Measurements from ENCODE around the gene RPL34. TPM values are rescaled to one million over a fixed set of nuclear protein-coding genes. Genes with fewer than 3 reads are reported as not detected.

RPL34 gene
- polyA plus RNA-seq, 2 of the 4 experiments (the other 2 are of a cell fraction) = 949 to 1,255 TPM

GRCh38 chr4:108650212-108651013 is 30.0 kb downstream of the RPL34 start, which contains the start of gene OSTC (continued):
- peak; percentile 71 for TF ChIP-seq MAX (IDR thresholded peaks at IDR 0.05)

- no peak for FAIRE-seq
Observed at GRCh38 chr4:108651014-108651791, 30.8 kb downstream of the RPL34 start.

GRCh38 chr4:108662629-108663028 is 42.3 kb downstream of the RPL34 start:
- FAIRE-seq (no peak), ATAC-seq (no peak), DNase-seq (ENCODE audit: low read depth in 1 of 2, low spot score in 1 of 2) (no peak)
- TF ChIP-seq POLR2A (IDR thresholded peaks at IDR 0.05; ENCODE audit: low read length) = no peak
- no peak for TF ChIP-seq NPAS2 (CRISPR knock-in tag; IDR thresholded peaks at IDR 0.05; ENCODE audit: borderline replicate concordance)
- no peaks in the 10 kb centered on the region for H3K9me3 ChIP-seq
- no peak overlapping the region for H3K4me3 ChIP-seq
- ChIA-PET POLR2A (no interaction called here), CTCF (no interaction called here)
- H3K4me2 ChIP-seq = no peak overlapping the region
- H3K27ac ChIP-seq = no peak overlapping the region
- H3K4me1 ChIP-seq = no peaks in the 10 kb centered on the region
- WGBS (ENCODE audit: missing lambda C conversion rate) = 80% methylated on average over 3 of the region's 3 CpGs

More at GRCh38 chr4:108651014-108651791, 30.8 kb downstream of the RPL34 start:
- WGBS (ENCODE audit: missing lambda C conversion rate) = 4% methylated on average over 9 of the region's 9 CpGs
- ATAC-seq (peak; percentile 67 to 69; a peak in 4 of 6 replicates), DNase-seq (ENCODE audit: low read depth in 1 of 2, low spot score in 1 of 2) (peak; percentile 7 to 18)
- TF ChIP-seq EHF (CRISPR knock-in tag; IDR thresholded peaks at IDR 0.05) (no peak), FOSL2 (IDR thresholded peaks at IDR 0.05) (no peak), FOSL2 (CRISPR knock-in tag; IDR thresholded peaks at IDR 0.05) (no peak), SREBF2 (IDR thresholded peaks at IDR 0.05) (no peak), RAD21 (conservative IDR thresholded peaks at IDR 0.05 in 1 of 2, IDR thresholded peaks at IDR 0.05 in 1 of 2) (no peak), NFE2L2 (conservative IDR thresholded peaks at IDR 0.05; ENCODE audit: low read length) (no peak), CEBPB (IDR thresholded peaks at IDR 0.05) (no peak)
- H3K4me2 ChIP-seq = peak overlapping the region; percentile 75
- peak overlapping the region; percentile 99 for H3K4me3 ChIP-seq
- POLR2A ChIA-PET = interaction anchor here (1.5 to 1.6 kb wide), 2 partner anchors 13 to 31 kb away, joined by 4 to 17 read pairs; partner anchors contain the start of gene RPL34
- CTCF ChIA-PET = interaction anchor here (0.6 to 1.5 kb wide), 3 partner anchors 13 to 633 kb away, joined by 3 to 9 read pairs (median 3); no protein-coding TSS in a partner anchor
- no peaks in the 10 kb centered on the region for H3K9me3 ChIP-seq
- peak overlapping the region; percentile 90 to 93 for H3K27ac ChIP-seq
- H3K4me1 ChIP-seq = peaks cover 10% of the 10 kb centered on the region; the same call in 1 of the 3 replicates

GRCh38 chr4:108674356-108674977 is 54.1 kb downstream of the RPL34 start:
- Histone ChIP-seq H3K27ac (no peak overlapping the region), H3K4me1 (no peaks in the 10 kb centered on the region), H3K4me2 (no peak overlapping the region), H3K4me3 (no peak overlapping the region), H3K9me3 (no peaks in the 10 kb centered on the region)
- FAIRE-seq (no peak), DNase-seq (ENCODE audit: low read depth in 1 of 2, low spot score in 1 of 2) (no peak), ATAC-seq (no peak)
- TF ChIP-seq NFE2L2 (conservative IDR thresholded peaks at IDR 0.05; ENCODE audit: low read length) = no peak
- TF ChIP-seq RNF2 (IDR thresholded peaks at IDR 0.05; ENCODE audit: borderline replicate concordance, low read depth) = no peak
- no peak for TF ChIP-seq RAD21 (conservative IDR thresholded peaks at IDR 0.05 in 1 of 2, IDR thresholded peaks at IDR 0.05 in 1 of 2)
- no peak for TF ChIP-seq EHF (CRISPR knock-in tag; IDR thresholded peaks at IDR 0.05)
- TF ChIP-seq KDM5A (IDR thresholded peaks at IDR 0.05) = no peak
- TF ChIP-seq TP53 (CRISPR knock-in tag; IDR thresholded peaks at IDR 0.05) = no peak
- TF ChIP-seq RARB (CRISPR knock-in tag; IDR thresholded peaks at IDR 0.05) = no peak
- TF ChIP-seq PBX3 (IDR thresholded peaks at IDR 0.05) = no peak
- no peak for TF ChIP-seq ZC3H11A (IDR thresholded peaks at IDR 0.05)
- ChIA-PET CTCF (interaction anchor here (0.7 to 0.9 kb wide), 2 partner anchors 10 to 345 kb away, joined by 3 to 4 read pairs; no protein-coding TSS in a partner anchor), POLR2A (no interaction called here)
- 74% methylated on average over 4 of the region's 4 CpGs for WGBS (ENCODE audit: missing lambda C conversion rate)

Small RNA genes within 50 kb of the gene (small RNA-seq; reads per million reads assigned to genes)
- 0 to 105 (median 0.29) reads per million in 6 experiments for gene RNU6-431P

Other genes with a start within 250 kb of the RPL34 start
- 133 and 166 TPM in 2 replicates for gene OSTC, start 30.0 kb downstream of the RPL34 start, polyA plus RNA-seq (2011; rRNA removed)
- 107 to 128 TPM (median 127 TPM) in 3 replicates for gene OSTC, start 30.0 kb downstream of the RPL34 start, polyA plus RNA-seq (2017; fragmentation: RNase III; extraction: RNeasy Plus Mini Kit Qiagen cat#74134 plus additional on column Dnase treatment)
- not detected in 2 replicates for gene ETNPPL, start 142.5 kb downstream of the RPL34 start, polyA plus RNA-seq (2011; rRNA removed)
- gene ETNPPL, start 142.5 kb downstream of the RPL34 start, polyA plus RNA-seq (2017; fragmentation: RNase III; extraction: RNeasy Plus Mini Kit Qiagen cat#74134 plus additional on column Dnase treatment) = 0.05 TPM in 1 of 3 replicates, not detected in the others

Data from A549 (cell line).